HL-60/S4 treated with retinoic acid at 250 ng/mL for 4 days and 3 days (cell line): Measurements from ENCODE around the gene DBNDD1.
"Not testable (repeated sequence)": the region's sequence is repeated elsewhere in the genome, so short reads cannot be mapped to it uniquely, and the experiment has no call there.

Experiments used
- in situ Hi-C: fragments of 300-500 bp; cut with MboI; formaldehyde crosslinking; loops from 2 replicates; pipeline ENCODE4 v1.7.0; 2022; ENCODE audit warnings: low sequenced_read_pairs

Gene DBNDD1

GRCh38 chr16:90018652-90019542 is at the start of gene DBNDD1:
Gene DBNDD1, minus strand, starts transcription at chr16:90019456. Its CDS starts 115 bp downstream, at chr16:90019341.
- in situ Hi-C loops: no loop called here

DNA sequence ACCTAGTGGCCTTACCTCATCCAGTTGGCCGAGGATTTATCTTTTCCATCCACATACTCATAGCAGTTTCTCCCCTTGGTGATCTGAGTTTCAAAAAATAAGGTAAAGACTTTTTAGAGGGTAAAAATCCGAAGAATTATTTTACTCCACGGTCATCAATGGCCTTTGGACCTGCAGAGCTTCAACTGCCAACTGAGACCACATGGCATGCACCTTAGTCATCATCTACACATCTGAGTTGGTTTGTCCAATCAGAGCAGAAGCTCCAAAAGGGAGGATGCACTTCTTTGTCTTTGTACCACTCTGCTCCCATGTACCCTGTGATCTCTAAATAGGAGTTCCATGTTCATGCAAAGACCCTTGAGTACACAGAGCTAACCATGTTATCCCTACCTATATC is 42.2 kb upstream of the DBNDD1 start:
- in situ Hi-C loops: no loop called here

GRCh38 chr16:90057738-90058173 is 38.5 kb upstream of the DBNDD1 start:
- in situ Hi-C loops: no loop called here

- in situ Hi-C loops: not testable (repeated sequence)
These were observed 37.3 kb upstream of the DBNDD1 start for GRCh38 chr16:90056521-90056920.

GRCh38 chr16:90055371-90055770 is 36.1 kb upstream of the DBNDD1 start:
- in situ Hi-C loops: no loop called here

- in situ Hi-C loops: no loop called here
These were observed 35.3 kb upstream of the DBNDD1 start for GRCh38 chr16:90054554-90054953.

DNA sequence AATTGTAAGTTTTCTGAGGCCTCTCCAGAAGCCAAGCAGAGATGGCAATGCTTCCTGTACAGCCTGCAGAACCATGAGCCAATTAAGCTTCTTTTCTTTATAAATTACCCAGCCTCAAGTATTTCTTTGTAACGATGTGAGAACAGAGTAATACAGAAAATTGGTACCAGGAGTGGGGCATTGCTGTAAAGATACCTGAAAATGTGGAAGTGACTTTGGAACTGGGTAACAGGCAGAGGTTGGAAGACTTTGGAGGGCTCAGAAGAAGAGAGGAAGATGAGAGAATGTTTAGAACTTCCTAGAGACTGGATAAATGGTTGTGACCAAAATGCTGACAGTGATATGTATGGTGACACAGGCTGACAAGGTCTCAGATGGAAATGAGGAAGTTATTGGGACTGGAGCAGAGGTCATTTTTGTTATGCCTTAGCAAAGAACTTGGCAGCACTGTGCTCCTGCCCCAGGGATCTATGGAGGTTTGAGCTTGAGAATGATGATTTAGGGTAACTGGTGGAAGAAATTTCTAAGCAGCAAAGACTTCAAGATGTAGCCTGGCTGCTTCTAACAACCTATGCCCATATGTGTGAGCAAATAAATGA is 34.7 kb upstream of the DBNDD1 start:
- in situ Hi-C loops: no loop called here

- in situ Hi-C loops: no loop called here
These were observed 31.7 kb upstream of the DBNDD1 start for GRCh38 chr16:90050969-90051368.

DNA sequence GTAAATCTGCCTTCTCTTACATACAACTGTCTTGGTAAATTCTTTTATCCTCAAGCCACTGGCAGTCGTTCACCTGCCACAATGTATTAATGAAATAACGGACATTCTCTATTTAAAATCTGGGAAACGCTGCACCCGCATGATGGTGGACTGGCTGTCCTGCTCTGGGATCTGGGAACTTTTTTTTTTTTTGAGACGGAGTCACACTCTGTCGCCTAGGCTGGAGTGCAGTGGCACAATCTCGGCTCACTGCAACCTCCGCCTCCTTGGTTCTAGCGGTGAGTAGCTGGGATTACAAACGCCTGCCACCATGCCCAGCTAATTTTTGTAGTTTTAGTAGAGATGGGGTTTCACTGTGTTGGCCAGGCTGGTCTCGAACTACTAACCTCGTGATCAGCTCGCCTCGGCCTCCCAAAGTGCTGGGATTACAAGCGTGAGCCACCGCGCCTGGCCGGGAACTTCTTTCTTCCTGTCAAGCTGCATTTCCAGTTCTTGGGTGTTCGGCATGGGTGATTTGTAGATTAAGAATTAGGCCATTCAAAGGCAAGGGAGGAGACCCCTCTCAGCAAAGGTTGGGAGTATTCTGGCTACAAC is 29.6 kb upstream of the DBNDD1 start:
- in situ Hi-C loops: no loop called here

DNA sequence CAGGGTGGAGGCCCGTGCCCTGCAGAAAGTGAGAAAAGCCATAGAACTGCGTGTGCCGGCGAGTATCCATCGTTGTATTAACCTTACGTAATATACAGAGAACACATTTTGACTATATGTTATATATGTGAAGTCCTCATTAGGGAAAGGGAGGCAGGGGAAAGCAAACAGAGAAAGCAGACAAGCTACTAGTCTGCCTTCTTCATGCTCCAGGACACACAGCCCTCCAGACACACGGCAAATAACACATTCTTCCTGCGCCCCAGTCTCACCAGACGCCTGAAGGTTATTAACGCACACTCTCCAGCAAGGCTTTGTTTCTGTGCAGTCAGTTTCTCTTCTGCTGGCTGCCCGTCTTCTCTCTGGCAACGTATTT is 29.1 kb upstream of the DBNDD1 start:
- in situ Hi-C loops: no loop called here

DNA sequence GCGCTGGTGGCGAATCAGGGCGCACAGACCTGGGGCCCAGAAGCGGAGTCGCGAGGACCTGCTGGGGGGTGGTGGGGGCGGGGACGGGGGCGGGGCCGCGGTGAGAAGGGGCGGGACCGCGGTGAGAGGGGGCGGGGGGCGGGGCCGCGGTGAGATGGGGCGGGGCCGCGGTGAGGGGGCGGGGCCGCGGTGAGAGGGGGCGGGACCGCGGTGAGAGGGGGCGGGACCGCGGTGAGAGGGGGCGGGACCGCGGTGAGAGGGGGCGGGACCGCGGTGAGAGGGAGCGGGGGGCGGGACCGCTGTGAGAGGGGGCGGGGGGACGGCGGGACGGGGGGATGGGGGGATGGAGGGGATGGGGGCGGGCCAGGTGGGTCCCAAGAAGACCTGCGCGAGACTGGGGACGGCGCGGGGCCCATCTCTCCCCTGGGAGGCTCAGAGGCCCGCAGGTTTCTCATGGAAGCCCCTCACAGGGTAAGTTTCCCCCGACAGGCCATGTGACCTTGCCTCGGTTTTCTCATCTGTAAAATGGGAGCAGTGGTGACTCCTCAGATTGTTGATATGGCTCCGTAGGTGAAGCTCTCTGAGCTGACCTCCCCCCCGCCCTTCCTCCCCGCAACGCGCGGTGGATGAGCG is 28.6 kb upstream of the DBNDD1 start:
- in situ Hi-C loops: no loop called here

DNA sequence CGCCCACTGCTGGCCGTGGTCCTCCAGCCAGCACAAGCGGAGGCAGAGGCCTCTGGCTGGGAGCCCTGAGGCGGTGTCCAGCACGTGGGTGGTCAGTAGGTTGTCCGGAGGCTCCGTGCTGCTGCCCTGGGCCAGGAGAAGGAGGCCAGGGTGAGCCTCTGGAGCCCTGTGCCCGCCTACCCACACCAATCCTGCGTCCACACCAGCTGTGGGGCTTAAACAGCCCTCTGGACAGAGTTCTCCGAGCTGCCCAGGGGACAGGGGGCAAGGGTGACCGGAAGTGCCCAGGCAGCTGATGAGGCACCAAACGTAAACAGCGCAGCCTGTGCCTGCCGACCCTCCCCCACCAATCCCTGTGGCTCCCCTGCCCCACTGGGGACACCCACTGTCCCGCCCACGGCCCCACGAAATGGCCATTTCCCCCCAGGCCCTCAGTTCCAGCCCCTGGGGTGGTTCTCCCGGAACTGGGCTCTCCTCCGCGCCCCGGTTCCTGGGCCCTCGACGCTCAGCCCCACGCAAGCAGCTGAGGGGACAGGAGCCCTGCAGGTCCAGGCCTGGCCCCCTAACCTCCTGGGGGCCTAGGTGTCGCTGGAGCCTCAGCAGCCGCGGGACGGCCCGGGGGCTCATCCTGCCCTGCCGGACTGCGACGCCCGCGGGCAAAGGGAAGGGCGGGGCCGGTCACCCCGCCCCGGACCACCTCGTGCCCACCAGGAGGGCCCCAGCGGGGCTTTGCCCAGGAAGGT is 27.9 kb upstream of the DBNDD1 start:
- in situ Hi-C loops: no loop called here

DNA sequence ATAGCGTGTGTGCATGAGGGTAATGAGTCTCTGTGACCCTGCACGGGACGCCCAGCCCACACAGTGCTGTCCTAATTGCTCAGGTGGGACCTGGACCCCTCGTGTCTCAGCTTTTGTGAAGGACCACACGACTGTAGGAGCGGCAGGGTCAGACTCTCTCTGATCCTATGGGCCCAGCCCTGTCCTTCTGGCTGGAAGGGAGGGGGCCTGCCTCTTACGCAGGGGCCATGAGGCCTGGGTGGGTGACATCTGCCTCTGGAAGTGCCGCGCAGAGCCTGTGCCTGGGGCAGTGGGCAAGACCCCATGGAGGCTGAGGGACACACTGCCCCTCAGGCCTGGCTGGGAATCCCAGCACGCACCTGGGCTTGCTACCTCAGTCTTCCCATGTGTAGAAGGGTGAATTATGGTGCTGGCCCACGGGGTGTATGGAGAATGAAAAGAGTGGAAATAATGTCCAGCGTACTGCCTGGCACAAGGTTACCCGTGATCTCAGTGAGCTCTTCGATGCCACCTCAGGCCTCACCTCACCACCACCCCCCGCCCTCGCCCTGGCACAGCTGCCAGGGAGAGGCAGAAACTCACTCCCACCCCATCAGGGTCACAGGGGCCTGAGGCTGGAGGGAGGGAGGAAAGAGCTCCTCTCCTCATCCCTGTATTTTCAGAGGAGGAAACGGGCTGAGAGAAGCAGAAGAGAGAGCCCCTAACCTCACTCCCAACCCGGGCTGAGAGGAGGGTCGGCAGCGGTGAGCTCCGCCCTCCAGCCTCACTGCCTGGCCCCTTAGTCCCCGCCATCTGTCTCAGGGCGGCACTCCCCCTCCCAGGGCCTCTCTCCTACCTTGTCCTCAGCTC is 27.1 kb upstream of the DBNDD1 start:
- in situ Hi-C loops: no loop called here

- in situ Hi-C loops: no loop called here
These were observed 24.9 kb upstream of the DBNDD1 start for GRCh38 chr16:90044111-90044551.

GRCh38 chr16:90043526-90043925 is 24.3 kb upstream of the DBNDD1 start:
- in situ Hi-C loops: no loop called here

- in situ Hi-C loops: no loop called here
These were observed 23.8 kb upstream of the DBNDD1 start for GRCh38 chr16:90042946-90043514.

GRCh38 chr16:90041896-90042473 is 22.7 kb upstream of the DBNDD1 start:
- in situ Hi-C loops: no loop called here

- in situ Hi-C loops: no loop called here
These were observed 21.1 kb upstream of the DBNDD1 start for GRCh38 chr16:90040152-90041023.
